Liver (tissue), 9 donors: Measurements from ENCODE around the gene FBLIM1. TPM values are rescaled to one million over a fixed set of nuclear protein-coding genes. Genes with fewer than 3 reads are reported as not detected.

Experiments used
- DNase-seq: peaks from one replicate; pipeline ENCODE4 v3.0.0-alpha.2; 2017; ENCODE audit warnings: low spot score
- H3K27ac ChIP-seq, 2 donors: one replicate each; pipeline ENCODE4 v1.7.0; 2013; ENCODE audit warnings: inconsistent platforms in 2 of 2, low read length in 2 of 2, control low read depth in 1 of 2, low read depth in 1 of 2, mild to moderate bottlenecking in 1 of 2
- H3K27me3 ChIP-seq, 4 donors: one replicate each; pipeline versions ENCODE4 v1.6.1 to v1.7.0; 2013; ENCODE audit warnings: low read length in 3 of 4, inconsistent platforms in 1 of 4, mild to moderate bottlenecking in 1 of 4, moderate library complexity in 1 of 4; ENCODE audit not compliant: control insufficient read depth in 4 of 4, insufficient read depth in 4 of 4
- H3K36me3 ChIP-seq, 4 donors: one replicate each; pipeline versions ENCODE4 v1.6.1 to v1.7.0; 2013; ENCODE audit warnings: low read length in 3 of 4, mild to moderate bottlenecking in 3 of 4, low read depth in 1 of 4, moderate library complexity in 1 of 4; ENCODE audit not compliant: control insufficient read depth in 4 of 4, insufficient read depth in 3 of 4
- H3K4me1 ChIP-seq, 4 donors: one replicate each; pipeline versions ENCODE4 v1.6.1 to v1.7.0; 2013; ENCODE audit warnings: low read length in 3 of 4, mild to moderate bottlenecking in 3 of 4, moderate library complexity in 1 of 4; ENCODE audit not compliant: control insufficient read depth in 4 of 4, insufficient read depth in 4 of 4
- H3K4me3 ChIP-seq, 3 donors: one replicate each; pipeline versions ENCODE4 v1.6.1 to v1.7.0; 2013; ENCODE audit warnings: low read length in 3 of 3, control low read depth in 1 of 3, low read depth in 1 of 3, mild to moderate bottlenecking in 1 of 3
- H3K9ac ChIP-seq, 2 donors: one replicate each; pipeline ENCODE4 v1.7.0; 2013; ENCODE audit warnings: low read length in 2 of 2, mild to moderate bottlenecking in 2 of 2, moderate library complexity in 2 of 2, control low read depth in 1 of 2, low read depth in 1 of 2
- H3K9me3 ChIP-seq, 4 donors: one replicate each; pipeline versions ENCODE4 v1.6.1 to v1.7.0; 2013; ENCODE audit warnings: low read length in 3 of 4; ENCODE audit not compliant: control insufficient read depth in 4 of 4
- EGR1 ChIP-seq, 2 donors: IDR thresholded peaks; 2 replicates each; pipeline ENCODE4 v1.6.1; 2016 to 2018; ENCODE audit warnings: antibody characterized with exemption in 2 of 2, low read depth in 2 of 2
- FOXA1 ChIP-seq: IDR thresholded peaks from 2 replicates; pipeline ENCODE4 v1.6.1; 2016; ENCODE audit warnings: antibody characterized with exemption
- FOXA2 ChIP-seq: IDR thresholded peaks from 2 replicates; pipeline ENCODE4 v1.6.1; 2016; ENCODE audit warnings: antibody characterized with exemption
- HNF4A ChIP-seq, 2 donors: conservative IDR thresholded peaks; 2 replicates each; pipeline ENCODE4 v1.6.1; 2016; ENCODE audit warnings: antibody characterized with exemption in 2 of 2, mild to moderate bottlenecking in 2 of 2
- HNF4G ChIP-seq: IDR thresholded peaks from 2 replicates; pipeline ENCODE4 v1.6.1; 2016; ENCODE audit warnings: antibody characterized with exemption
- MAX ChIP-seq: IDR thresholded peaks from 2 replicates; pipeline ENCODE4 v1.6.1; 2016; ENCODE audit warnings: antibody characterized with exemption
- NR2F2 ChIP-seq: IDR thresholded peaks from 2 replicates; pipeline ENCODE4 v1.6.1; 2016; ENCODE audit warnings: antibody characterized with exemption
- RXRA ChIP-seq, 2 donors: IDR thresholded peaks; 2 replicates each; pipeline ENCODE4 v1.6.1; 2017 to 2018; ENCODE audit warnings: antibody characterized with exemption in 2 of 2, mild to moderate bottlenecking in 1 of 2
- SP1 ChIP-seq: IDR thresholded peaks from 2 replicates; pipeline ENCODE4 v1.6.1; 2018; ENCODE audit warnings: antibody characterized with exemption, mild to moderate bottlenecking
- TAF1 ChIP-seq: conservative IDR thresholded peaks from 2 replicates; pipeline ENCODE4 v1.6.1; 2016; ENCODE audit warnings: antibody characterized with exemption, mild to moderate bottlenecking
- YY1 ChIP-seq: IDR thresholded peaks from 2 replicates; pipeline ENCODE4 v1.6.1; 2016; ENCODE audit warnings: antibody characterized with exemption, mild to moderate bottlenecking
- WGBS: extraction: QIAGEN DNeasy Blood & Tissue Kit; methylation state at CpG from one replicate; pipeline ENCODE4 v1.1.7; 2013; 5-methylcytosine and 5-hydroxymethylcytosine counted together
- polyA plus RNA-seq, 2 donors: library from polyadenylated mRNA; stranded (reverse) in 1 of 2; unstranded in 1 of 2; fragments of 200-250 nt in 1 of 2; fragments of >200 nt in 1 of 2; fragmentation: Nextera tagmentation in 1 of 2; extraction: Ambion mirVana in 1 of 2; gene quantifications; one replicate each; pipeline versions ENCODE4 v1.2.1 to v1.2.3, GENCODE V29; 2013 to 2015
- total RNA-seq, 2 donors: library from RNA; depleted of rRNA; stranded (reverse); fragments of >200 nt; gene quantifications; one replicate each; pipeline ENCODE4 v1.2.3, GENCODE V29; 2014
- TF ChIP-seq, protein P1 (sequence below): IDR thresholded peaks from 2 replicates; pipeline ENCODE4 v1.6.1; 2016; ENCODE audit warnings: antibody characterized with exemption
- TF ChIP-seq, protein P2 (sequence below): IDR thresholded peaks from 2 replicates; pipeline ENCODE4 v1.6.1; 2016; ENCODE audit warnings: antibody characterized with exemption
- TF ChIP-seq, protein P3 (sequence below): fragments of 150-350 bp; IDR thresholded peaks from 2 replicates; pipeline ENCODE4 v1.5.1; 2017; ENCODE audit warnings: improper control_type of control experiment, low read depth, low read length; ENCODE audit not compliant: missing input control
- donor health status: healthy.
- donor health status: healthy.
- donor health status: healthy.
- donor health status: healthy.
- donor health status: healthy.

FBLIM1 gene
- total and polyA plus RNA-seq, 4 donors: 3.6 to 6.4 (median 3.7) TPM

DNA sequence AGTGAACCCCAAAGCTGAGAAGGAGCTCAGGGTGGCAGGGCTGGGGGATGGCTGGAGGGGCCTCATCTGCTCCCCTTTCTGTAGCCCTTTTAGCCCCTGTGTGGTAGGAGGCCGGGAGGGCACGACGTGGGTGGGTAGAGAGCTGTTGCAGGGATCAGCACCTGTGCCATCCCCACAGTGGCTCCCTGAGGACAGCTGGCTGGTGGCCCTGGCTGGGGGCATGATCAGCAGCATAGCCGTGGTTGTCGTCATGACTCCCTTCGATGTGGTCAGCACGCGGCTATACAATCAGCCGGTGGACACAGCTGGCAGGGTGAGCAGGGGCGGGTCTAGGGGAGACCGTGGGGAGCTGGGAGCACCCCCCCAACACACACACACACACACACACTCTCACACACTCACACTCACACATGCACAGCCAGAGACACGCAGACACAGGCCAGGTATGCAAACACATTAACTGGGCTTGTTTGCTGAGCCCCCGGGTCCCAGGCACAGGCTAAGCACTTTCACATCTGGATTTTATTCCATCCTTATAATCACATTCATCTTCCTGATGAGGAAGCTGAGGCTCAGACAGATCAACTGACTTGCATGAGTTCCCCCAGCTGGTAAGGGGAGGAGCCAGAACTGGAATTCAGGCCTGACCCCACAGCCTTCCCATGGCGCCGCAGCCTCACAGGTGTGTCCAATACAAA, 20.0 kb upstream of the FBLIM1 start:
- WGBS: 82% methylated on average over 15 of the region's 15 CpGs
- Histone ChIP-seq H3K4me1 (peaks cover 19 to 58% (median 45%) of the 10 kb centered on the region in 4 donors), H3K36me3 (peaks cover 0 to 9% (median 2%) of the 10 kb centered on the region in 4 donors), H3K27me3 (no peaks in the 10 kb centered on the region), H3K4me3 (no peak overlapping the region), H3K27ac (no peak overlapping the region), H3K9ac (no peak overlapping the region), H3K9me3 (no peaks in the 10 kb centered on the region)
- no peak for DNase-seq
- TF ChIP-seq FOXA1: no peak
- TF ChIP-seq HNF4A (conservative IDR thresholded peaks at IDR 0.05): no peak
- TF ChIP-seq FOXA2: no peak
- TF ChIP-seq HNF4G: no peak
- TF ChIP-seq EGR1 (IDR thresholded peaks at IDR 0.05; ENCODE audit: low read depth in 2 of 2): no peak
- TF ChIP-seq, protein P1, sequence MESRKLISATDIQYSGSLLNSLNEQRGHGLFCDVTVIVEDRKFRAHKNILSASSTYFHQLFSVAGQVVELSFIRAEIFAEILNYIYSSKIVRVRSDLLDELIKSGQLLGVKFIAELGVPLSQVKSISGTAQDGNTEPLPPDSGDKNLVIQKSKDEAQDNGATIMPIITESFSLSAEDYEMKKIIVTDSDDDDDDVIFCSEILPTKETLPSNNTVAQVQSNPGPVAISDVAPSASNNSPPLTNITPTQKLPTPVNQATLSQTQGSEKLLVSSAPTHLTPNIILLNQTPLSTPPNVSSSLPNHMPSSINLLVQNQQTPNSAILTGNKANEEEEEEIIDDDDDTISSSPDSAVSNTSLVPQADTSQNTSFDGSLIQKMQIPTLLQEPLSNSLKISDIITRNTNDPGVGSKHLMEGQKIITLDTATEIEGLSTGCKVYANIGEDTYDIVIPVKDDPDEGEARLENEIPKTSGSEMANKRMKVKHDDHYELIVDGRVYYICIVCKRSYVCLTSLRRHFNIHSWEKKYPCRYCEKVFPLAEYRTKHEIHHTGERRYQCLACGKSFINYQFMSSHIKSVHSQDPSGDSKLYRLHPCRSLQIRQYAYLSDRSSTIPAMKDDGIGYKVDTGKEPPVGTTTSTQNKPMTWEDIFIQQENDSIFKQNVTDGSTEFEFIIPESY: no peak
- no peak for TF ChIP-seq RXRA (IDR thresholded peaks at IDR 0.05)
- no peak for TF ChIP-seq MAX
- TF ChIP-seq TAF1: no peak
- TF ChIP-seq, protein P2, sequence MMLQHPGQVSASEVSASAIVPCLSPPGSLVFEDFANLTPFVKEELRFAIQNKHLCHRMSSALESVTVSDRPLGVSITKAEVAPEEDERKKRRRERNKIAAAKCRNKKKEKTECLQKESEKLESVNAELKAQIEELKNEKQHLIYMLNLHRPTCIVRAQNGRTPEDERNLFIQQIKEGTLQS: no peak
- TF ChIP-seq, protein P3, sequence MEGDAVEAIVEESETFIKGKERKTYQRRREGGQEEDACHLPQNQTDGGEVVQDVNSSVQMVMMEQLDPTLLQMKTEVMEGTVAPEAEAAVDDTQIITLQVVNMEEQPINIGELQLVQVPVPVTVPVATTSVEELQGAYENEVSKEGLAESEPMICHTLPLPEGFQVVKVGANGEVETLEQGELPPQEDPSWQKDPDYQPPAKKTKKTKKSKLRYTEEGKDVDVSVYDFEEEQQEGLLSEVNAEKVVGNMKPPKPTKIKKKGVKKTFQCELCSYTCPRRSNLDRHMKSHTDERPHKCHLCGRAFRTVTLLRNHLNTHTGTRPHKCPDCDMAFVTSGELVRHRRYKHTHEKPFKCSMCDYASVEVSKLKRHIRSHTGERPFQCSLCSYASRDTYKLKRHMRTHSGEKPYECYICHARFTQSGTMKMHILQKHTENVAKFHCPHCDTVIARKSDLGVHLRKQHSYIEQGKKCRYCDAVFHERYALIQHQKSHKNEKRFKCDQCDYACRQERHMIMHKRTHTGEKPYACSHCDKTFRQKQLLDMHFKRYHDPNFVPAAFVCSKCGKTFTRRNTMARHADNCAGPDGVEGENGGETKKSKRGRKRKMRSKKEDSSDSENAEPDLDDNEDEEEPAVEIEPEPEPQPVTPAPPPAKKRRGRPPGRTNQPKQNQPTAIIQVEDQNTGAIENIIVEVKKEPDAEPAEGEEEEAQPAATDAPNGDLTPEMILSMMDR: no peak
- no peak for TF ChIP-seq NR2F2
- no peak for TF ChIP-seq SP1

DNA sequence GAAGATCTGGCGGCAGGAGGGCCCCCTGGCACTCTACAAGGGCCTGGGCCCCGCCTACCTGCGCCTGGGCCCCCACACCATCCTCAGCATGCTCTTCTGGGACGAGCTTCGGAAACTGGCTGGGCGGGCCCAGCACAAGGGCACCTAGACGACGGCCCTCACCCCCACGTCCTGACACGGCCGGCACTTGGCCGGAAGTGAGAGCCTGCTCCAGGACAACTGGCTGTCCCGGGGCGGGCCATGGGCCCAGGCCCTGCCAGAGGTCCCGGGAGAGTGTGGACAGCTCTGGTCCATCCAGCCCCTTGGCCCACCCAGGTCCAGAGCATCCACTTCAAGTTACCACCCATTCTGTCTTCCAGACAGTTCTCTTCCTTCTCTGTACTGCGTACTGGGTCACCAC, 19.3 kb upstream of the FBLIM1 start:
- TF ChIP-seq SP1: no peak
- TF ChIP-seq YY1: no peak
- no peak for TF ChIP-seq RXRA (IDR thresholded peaks at IDR 0.05)
- Histone ChIP-seq H3K4me1 (peaks cover 19 to 60% (median 45%) of the 10 kb centered on the region in 4 donors), H3K27ac (no peak overlapping the region), H3K4me3 (no peak overlapping the region), H3K9me3 (no peaks in the 10 kb centered on the region), H3K27me3 (no peaks in the 10 kb centered on the region), H3K36me3 (peaks cover 0 to 3% (median 1%) of the 10 kb centered on the region in 4 donors), H3K9ac (no peak overlapping the region)
- DNase-seq: no peak
- 88% methylated on average over 16 of the region's 16 CpGs for WGBS

DNA sequence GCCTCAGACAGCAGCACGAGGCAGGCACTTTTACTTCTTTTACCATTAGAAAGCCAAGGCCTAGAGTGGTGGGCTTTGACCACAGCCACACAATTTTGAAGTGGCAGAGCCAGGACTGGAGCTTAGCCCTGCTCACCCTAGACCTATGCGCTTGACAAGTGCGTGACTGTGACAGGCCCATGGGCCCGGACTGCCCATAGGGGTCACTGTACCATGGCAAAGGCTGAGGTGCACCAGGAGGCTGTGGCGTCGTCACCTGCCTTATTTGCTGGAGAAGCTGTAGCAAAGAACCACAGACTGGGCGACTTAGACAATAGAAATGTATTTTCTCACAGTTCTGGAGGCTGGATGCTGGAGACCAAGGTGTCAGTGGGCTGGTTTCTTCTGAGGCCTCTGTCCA, 18.9 kb upstream of the FBLIM1 start:
- TF ChIP-seq FOXA1 (no peak), YY1 (no peak), MAX (no peak), NR2F2 (no peak), HNF4G (no peak), HNF4A (conservative IDR thresholded peaks at IDR 0.05) (no peak)
- TF ChIP-seq, protein P3: no peak
- no peaks in the 10 kb centered on the region for H3K9me3 ChIP-seq
- H3K4me3 ChIP-seq: no peak overlapping the region
- H3K27me3 ChIP-seq: no peaks in the 10 kb centered on the region
- H3K36me3 ChIP-seq: peaks cover 0 to 2% (median under 1%) of the 10 kb centered on the region in 4 donors
- H3K27ac ChIP-seq: no peak overlapping the region
- peaks cover 18 to 61% (median 43%) of the 10 kb centered on the region in 4 donors for H3K4me1 ChIP-seq
- no peak overlapping the region for H3K9ac ChIP-seq
- WGBS: 88% methylated on average over 7 of the region's 7 CpGs
- no peak for DNase-seq
